NCI-H1417 treated with DMSO at 0.1 percent for 48 hours (cell line): Measurements from ENCODE around the gene RTN4RL1.

Source experiments
- DNase-seq: peaks from one replicate; lab custom pipeline; 2025; lab: John Stamatoyannopoulos, UW

Gene RTN4RL1

DNA sequence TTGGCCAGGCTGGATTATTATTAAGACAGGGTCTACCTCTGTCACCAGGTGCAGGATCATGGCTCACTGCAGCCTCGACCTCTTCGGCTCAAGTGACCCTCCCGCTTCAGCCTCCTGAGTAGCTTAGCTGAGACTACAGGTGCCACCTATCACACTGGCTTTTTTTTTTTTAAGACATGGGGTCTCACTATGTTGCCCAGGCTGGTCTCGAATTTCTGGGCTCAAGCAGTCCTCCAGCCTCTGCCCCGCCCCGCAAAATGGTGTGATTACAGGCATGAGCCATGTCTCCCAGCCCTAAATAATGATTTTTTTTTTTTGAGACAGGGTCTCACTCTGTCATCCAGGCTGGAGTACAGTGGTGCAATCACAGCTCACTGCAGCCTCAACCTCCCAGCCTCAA lies 22.5 kb upstream of the RTN4RL1 start:
- no peak for DNase-seq

DNA sequence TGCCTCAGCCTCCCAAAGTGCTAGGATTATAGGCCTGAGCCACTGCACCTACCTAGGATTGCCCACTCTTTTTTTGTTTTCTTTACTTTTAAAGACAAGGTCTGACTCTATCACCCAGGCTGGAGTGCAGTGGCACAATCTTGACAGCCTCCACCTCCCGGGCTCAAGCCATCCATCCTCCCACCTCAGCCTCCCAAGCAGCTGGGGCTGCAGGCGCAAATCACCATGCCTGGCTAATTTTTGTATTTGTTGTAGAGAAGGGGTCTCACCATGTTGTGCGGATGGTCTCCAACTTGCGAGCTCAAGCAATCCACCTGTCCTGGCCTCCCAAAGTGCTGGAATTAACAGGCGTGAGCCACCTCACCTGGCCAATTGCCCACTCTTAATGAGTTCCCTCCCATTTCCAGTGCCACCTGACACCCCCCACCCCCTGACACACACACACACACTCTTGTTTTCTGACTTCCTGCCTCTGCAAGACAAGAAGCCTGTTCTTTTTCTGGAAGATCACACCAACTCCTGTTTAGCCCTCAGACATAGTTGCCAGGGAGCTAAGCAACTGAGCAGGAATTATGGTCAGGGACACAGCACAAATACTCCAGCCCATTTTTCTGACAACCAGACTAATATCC lies 19.2 kb upstream of the RTN4RL1 start:
- DNase-seq, result no peak

DNA sequence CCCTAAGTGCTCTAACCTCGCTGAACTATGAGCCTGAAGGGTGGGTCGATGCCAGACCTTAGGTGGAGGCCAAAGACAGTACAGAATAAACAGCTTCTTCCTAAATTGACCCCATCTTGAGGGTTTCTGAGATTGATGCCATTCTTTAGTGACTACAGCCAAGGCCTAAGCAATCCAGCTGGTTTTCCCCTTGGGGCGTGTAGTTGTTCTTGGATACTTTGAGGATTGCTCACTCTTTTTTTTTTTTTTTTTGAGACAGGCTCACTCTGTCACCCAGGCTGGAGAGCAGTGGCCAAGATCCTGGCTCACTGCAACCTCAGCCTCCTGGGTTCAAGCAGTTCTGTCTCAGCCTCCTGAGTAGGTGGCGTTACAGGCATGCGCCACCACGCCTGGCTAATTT lies 18.7 kb upstream of the RTN4RL1 start:
- DNase-seq, result no peak

DNA sequence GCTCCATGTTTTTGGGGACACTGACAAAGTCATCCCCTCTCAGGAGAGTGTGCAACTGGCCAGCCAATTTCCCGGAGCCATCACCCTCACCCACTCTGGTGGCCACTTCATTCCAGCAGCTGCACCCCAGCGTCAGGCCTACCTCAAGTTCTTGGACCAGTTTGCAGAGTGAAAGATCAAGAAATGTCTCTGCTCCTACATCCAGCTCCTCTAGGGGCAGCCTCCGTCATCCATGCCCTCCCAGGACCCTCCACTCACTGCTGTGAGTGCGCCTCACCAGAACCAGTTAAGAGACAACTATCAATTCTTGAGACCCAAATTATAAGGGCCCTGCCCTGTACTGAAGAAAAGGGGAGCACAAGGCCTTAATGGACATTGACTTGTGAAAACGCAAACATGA lies 17.8 kb upstream of the RTN4RL1 start:
- DNase-seq, result no peak

DNA sequence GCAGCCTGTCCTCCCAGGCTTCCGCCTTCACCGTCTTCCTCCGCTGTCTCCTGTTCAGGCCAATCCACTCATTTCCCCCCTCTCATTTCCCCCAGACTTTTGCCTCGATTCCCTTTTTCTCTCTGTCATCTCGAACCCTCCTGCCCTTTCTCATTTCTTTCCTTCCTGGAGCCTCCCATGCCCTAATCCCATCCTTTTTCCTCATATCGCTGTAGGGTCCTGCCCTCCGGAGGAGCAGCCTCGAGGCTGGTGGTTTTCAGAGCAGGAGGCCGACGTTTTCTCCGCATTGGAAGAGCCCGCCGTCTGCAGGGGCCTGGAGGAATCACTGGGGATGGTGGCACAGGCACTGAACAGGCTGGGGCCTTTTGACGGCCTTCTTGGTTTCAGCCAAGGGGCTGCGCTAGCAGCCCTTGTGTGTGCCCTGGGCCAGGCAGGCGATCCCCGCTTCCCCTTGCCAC lies 17.3 kb upstream of the RTN4RL1 start:
- no peak for DNase-seq

DNA sequence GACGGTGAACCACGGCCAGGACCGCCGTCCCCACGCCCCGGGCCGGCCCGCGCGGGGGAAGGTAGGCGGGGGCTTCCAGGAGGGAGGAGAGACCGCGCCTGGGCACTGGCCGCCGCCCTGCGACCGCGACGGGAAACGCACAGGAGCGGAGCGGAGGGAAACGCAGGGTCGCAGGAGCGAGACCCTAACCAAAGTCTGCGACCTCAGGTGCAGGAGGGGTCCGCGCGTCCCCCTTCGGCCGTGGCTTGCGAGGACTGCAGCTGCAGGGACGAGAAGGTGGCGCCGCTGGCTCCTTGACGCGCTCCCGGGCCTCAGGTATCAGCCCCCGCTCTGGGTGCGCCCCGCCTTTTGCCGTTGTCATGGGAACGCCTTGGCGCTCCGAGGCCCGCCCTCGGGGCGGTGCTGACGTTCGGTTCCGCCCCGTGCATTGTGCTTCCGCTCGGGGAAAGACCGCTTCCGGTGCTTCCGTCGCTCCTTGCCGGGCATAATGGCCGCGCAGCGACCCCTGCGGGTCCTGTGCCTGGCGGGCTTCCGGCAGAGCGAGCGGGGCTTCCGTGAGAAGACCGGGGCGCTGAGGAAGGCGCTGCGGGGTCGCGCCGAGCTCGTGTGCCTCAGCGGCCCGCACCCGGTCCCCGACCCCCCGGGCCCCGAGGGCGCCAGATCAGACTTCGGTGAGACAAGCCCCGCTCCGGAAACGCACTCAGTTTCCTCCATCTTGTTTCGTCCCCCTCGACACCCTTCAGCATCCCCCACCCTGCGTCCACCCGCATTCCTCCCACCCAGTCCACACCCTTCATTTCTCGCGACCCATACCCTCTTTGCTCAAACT lies 16.6 kb upstream of the RTN4RL1 start, which contains the start of gene OVCA2:
Gene OVCA2 (plus strand): TSS at position 462 of the 829 bp plus-strand sequence. CDS start 26 bp downstream, at position 488.
- DNase-seq, result peak; percentile 58

DNA sequence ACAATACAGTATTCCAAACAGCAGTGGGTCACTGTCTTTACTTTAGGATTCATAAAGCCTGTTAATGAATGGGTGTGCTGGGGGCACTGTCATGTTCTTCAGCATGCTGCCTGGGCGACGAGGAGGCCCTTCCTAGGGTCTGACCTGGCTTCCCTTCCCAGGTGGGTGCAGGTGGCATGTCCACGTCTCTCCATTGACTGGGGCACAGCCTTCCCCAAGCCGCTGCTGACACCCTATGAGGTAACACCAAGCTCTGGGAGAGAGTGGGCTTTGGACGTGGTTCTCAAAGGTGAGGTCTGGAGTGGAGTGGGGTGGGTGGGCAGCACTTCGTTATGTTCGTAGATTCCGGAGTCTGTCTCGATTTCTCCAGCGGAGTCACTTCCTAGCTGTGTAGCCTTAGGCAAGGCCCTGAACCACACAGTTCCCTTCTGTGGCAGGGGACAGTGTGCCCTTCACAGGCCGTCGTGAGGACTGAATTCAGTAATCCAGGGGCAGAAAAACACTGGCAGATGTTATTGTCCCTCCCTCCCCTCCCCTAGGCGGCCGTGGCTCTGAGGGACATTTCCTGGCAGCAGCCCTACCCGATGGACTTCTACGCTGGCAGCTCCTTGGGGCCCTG lies 15.9 kb upstream of the RTN4RL1 start:
- DNase-seq, result no peak

DNA sequence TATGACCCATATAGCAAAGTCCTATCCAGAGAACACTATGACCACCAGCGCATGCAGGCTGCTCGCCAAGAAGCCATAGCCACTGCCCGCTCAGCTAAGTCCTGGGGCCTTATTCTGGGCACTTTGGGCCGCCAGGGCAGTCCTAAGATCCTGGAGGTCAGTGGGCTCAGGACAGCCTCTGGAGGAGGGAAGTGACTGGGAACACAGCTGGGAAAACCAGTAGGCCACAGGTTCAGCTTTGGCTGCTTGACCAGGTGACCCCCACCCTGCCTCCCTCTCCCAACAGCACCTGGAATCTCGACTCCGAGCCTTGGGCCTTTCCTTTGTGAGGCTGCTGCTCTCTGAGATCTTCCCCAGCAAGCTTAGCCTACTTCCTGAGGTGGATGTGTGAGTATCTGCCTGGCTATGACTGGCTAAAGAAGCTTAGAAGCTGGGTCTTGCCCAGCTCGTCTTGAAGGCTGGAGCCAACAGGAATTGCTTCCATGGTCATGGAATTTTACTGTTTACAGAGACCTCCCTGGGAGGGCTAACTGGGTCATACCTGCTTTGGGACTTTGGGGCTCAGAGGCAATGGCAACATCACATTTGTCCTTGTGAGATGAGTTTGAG lies 15.2 kb upstream of the RTN4RL1 start:
- DNase-seq, result no peak

DNA sequence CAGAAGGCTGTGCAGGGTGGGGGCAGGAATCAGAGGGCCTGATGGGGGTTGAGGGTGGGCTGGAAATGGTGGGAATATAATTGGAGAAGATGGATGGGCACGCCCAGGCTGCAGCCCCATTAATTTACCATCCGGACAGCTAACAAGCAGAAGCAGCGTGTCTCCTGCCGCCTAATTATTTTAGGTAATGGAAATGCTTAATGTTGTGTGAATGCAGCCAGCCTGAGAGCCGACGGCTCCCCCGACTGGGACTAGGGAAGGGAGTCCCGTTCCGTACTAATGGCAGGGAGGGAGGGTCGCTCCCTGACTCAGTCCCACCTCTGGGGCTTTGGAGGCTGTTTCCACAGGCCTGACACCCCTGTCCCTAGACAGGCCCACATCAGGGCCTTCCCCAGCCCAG lies 12.0 kb upstream of the RTN4RL1 start:
- no peak for DNase-seq

DNA sequence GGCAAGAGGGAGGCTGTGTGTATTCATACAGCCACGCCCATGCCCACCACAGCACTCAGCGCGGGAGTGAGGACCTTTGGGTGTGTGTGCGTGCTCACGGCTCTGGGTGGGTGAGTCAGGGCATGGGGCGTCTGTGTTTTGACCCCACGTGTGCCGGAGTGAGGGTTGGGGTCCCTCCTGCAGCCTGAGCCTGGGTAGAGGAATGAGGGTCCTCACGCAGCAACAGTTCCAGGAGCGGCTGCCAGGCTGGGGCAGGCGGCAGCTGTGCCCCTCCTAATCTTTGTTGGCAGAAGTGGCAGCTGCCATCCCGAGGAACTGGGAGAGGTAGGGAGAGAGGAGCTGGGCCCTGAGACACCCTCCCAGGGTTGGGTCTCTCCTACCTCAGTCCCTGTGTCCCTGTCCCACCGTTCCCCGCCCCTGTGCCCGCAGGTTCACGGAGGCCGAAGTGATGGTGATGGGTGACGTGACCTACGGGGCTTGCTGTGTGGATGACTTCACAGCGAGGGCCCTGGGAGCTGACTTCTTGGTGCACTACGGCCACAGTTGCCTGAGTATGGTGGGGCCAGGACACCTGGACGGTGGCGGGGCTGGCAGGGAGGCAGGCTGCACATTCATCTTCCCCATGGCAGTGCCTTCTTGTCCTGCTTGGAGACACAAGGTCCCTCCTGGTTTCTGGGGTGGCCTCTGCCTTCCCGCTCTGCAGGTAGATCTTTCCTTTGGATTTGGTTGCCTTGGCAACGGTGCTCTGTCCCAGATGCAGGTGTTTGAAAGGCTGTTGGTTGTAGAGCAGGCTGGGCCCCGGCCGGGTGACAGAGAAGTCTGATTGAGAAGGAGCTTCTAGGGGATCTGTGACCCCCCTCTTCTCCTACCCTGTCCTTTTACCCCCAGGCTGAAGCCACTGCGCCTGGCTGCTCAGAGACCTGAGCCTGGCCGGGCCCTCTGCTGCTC lies 10.7 kb upstream of the RTN4RL1 start:
- no peak for DNase-seq

DNA sequence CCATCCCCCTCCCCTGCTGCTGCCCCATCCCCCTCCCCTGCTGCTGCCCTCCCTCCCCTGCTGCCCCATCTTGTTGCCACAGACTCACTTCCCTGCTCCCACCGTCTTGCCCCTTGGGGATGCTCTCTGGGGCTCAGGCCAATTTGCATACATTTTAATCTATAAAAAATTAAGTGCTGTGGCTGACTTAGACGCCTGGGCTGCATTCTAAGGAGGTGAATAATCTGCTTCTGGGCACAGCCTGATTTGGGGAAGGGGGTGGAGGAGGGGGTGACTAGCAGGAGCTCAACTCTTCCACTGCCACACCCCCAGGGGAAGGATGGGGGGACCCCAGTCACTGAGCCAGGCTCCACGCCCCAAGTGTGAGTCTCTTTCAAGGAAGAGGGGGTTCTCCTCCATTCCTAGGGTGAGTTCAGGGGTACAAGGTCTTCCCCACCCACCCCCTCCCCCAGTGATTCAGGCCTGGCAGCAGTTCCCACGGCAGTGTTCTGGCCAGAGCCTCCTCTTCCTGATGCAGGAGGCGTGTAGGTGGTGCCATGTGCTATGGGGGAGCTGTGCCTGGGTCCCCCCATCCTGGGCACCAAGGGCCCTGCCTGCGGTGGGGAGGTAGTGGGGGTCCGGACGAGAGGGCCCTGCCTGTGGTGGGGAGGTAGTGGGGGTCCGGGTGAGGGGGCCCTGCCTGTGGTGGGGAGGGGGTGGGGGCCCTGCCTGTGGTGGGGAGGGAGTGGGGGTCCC lies 9.8 kb upstream of the RTN4RL1 start:
- no peak for DNase-seq

DNA sequence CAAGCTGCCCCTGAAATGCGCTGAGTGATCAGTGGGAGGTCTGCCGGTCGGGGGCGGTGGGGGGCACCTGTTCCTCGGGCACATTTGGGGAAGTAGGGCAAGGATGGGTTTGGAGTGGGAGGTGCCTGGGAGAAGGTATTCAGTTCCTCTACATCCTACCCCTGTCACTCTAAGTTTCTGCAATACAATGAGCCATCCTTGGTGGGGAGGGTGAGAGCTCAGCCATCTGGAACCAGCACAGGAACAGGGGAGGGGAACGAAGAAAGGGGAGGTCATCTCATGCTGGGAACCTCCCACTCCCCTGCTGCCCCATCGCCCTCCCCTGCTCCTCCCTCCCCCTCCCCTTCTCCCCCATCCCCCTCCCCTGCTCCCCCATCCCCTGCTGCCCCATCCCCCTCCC lies 9.0 kb upstream of the RTN4RL1 start:
- no peak for DNase-seq

DNA sequence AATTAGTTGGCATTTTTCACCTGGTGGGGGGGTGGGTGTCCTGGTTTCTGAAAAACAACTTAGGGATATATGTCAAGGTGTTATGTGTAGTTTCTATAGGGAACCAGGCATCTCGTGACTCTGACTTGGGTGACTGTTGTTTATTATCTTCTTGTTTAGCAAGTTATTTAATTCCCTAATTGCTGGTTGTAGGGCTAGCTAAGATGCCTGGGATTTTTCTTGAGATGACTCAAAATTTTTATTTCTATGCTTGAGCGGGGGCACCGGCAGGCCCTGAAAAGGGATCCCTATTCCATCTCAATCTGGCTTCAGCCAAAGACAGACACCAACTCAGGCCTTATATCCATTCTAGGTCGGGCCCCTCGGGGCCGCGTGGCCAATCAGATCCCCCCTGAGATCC lies 8.0 kb upstream of the RTN4RL1 start:
- no peak for DNase-seq

DNA sequence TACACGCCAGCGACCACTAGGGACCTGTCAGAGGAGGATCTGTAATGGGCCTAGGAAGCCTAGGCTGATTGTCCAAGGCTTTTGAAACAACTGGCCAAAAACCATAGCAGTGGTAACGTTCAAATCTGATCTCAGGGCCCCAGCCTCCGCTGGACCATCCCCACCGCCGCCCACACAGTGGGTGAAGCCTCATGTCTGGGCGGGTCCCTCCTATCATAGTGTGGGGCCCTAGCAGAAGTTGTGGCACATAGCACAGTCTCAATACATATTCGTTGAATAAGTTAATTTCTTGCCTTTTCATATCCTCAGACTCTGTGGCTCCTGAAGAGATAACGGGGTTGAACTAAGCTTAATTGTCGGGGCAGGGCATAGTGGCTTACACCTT lies 5.6 kb upstream of the RTN4RL1 start:
- DNase-seq, result no peak

DNA sequence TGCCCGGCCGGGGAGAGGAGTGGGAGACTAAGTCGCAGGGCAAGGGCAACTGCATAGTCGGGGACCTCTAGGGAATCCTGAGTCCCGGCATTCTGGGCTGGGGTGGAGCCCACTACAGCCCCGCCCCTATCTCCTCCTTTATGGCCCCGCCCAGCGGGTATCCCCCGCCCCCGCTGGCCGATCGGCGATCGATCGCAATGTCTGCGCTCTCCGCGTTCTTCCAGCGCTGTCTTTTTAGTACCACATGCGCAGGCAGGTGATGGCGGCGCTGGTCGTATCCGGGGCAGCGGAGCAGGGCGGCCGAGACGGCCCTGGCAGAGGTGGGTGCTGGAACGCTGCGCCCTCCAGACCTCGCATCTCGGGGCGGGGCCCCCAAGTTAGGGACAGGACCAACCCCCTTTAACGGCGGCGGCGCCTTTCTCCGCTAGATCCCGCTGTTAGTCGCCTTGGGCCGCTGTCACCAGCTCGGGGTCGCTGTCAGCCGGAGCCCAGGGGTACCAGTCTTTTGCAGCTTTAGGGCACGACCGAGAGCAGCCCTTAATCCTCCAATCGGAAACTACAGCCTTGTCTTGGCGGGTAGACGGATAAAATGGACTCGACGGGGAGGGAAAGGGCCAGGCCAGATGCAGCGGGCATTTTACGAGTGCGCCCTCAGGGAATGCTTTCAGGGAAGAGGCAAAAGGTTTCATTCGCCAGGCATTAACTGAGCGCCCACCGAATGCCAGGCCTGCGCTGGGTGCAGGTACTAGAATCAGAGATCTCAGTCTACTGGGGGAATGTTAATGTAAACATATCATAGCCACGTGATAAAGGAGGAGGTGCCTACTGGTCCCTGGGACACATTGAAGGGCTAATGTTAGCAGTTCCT lies 5.0 kb upstream of the RTN4RL1 start, which contains the start of gene DPH1:
Gene DPH1 (plus strand): TSS at position 243 of the 868 bp plus-strand sequence. CDS start 17 bp downstream, at position 260.
- DNase-seq, result peak; percentile 32

DNA sequence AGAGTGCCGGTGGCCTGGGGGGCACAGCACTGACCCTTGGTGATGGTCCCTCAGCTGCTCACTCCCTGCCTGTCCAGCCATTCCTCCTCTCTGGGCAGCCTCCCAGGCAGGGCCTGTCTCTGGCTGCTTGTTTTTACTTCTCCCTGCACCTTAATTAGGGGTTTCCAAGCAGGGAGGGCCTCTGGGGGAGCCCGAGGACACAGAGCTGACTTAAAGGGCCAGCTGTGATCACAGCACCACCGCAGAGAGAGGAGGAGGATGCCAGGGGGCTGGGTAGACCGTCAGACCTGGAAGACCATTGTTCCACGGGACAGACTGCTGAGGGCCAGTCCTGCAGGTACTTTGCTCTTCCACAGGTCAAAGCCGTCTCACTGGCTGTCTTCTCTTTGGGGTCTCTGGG lies 3.6 kb upstream of the RTN4RL1 start:
- no peak for DNase-seq

DNA sequence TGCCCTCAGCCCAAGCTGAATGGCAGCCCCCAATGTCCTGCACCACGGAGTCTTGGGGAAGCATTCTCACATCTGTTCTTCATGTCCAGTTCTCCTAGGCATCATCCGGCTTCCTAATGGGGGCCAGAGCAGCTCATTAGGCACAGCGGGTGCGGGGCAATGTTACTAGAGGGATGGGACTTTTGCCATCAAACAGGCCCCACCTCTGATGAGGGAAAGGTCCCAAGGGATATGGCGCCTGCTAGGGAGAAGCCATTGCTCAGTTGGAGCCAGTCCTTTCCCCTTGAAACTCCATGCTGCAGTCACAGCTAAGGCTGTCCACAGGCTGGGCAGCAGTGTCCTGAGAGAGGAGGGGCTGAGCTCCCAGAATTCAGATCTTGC lies 3.1 kb upstream of the RTN4RL1 start:
- no peak for DNase-seq

DNA sequence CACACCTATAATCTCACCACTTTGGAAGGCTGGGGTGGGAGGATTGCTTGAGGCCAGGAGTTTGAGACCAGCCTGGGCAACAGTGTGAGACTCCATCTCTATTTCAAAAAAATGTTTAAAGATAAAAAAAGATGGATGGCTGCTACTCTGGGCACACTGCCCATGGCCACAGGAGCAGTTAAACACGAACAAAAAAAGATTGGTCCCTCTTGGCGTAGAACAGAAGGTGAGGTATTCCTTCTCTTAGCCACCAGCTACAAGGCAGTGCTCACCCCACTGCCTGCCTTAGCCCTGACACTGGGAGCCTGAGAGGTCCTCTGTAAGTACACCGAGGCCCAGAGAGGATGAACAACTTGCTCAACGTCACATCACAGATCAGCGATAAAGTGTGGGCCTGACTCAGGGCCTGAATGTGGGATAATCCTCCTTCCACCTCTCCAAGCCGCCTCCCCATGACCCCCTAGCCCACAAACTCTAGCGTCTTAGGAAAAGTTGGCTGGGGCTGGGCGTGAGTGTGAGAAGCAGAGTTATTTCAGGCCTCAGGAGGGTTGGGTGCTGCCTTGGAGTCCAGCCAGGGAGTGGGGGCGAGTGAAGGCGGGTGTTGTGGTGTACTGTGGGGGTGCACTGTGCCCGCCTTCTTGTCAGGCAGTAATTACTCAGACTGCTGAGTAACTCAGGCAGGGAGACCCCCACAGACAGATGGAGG lies 2.5 kb upstream of the RTN4RL1 start:
- no peak for DNase-seq
